Breast epithelium (tissue), 4 donors: ENCODE results near the gene SPEM2. TPM values are rescaled to one million over a fixed set of nuclear protein-coding genes. Genes with fewer than 3 reads are reported as not detected.

Source experiments
- DNase-seq, 2 donors: peaks; one replicate each; pipeline ENCODE4 v3.0.0-alpha.2; 2019; ENCODE audit warnings: low spot score in 2 of 2
- H3K27ac ChIP-seq, 2 donors: fragments of 200-600 bp; sonication (generic) in 1 of 2; one replicate each; pipeline ENCODE4 v1.5.1; 2016 to 2019; ENCODE audit warnings: mild to moderate bottlenecking in 1 of 2
- H3K27me3 ChIP-seq, 2 donors: fragments of 200-600 bp; sonication (generic) in 1 of 2; one replicate each; pipeline versions ENCODE4 v1.5.1 to v1.6.0; 2017 to 2019; ENCODE audit warnings: control low read depth in 1 of 2, mild to moderate bottlenecking in 1 of 2
- H3K36me3 ChIP-seq: fragments of 200-600 bp; one replicate; pipeline ENCODE4 v1.5.1; 2019
- H3K4me1 ChIP-seq, 2 donors: fragments of 200-600 bp; sonication (generic); one replicate each; pipeline ENCODE4 v1.5.1; 2016 to 2019; ENCODE audit warnings: control low read depth in 1 of 2
- H3K4me3 ChIP-seq, 3 donors: fragments of 200-600 bp; sonication (generic); 1 replicate in 2 of 3; 2 replicates in 1 of 3; pipeline ENCODE4 v1.5.1; 2016 to 2019; ENCODE audit warnings: mild to moderate bottlenecking in 3 of 3, moderate library complexity in 2 of 3
- H3K9me3 ChIP-seq, 2 donors: fragments of 200-600 bp; sonication (generic) in 1 of 2; one replicate each; pipeline ENCODE4 v1.5.1; 2016 to 2019; ENCODE audit warnings: control low read depth in 1 of 2
- CTCF ChIP-seq, 3 donors: fragments of 450-650 bp; IDR thresholded peaks; one replicate each; pipeline ENCODE4 v1.5.1; 2016 to 2017; ENCODE audit warnings: antibody characterized with exemption in 3 of 3, mild to moderate bottlenecking in 3 of 3, moderate library complexity in 3 of 3
- POLR2A ChIP-seq: fragments of 450-650 bp; IDR thresholded peaks from one replicate; pipeline ENCODE4 v1.6.1; 2016; ENCODE audit warnings: antibody characterized with exemption, mild to moderate bottlenecking, moderate library complexity
- POLR2AphosphoS5 ChIP-seq, 3 donors: sonication (generic); formaldehyde crosslinking; IDR thresholded peaks; one replicate each; pipeline ENCODE4 v1.6.1; 2017; ENCODE audit warnings: antibody characterized with exemption in 3 of 3
- intact Hi-C: fragments of 100-400 bp; cut with DNase I; formaldehyde crosslinking; loops from one replicate; pipeline ENCODE4 v1.15.1; 2023; ENCODE audit warnings: low total_unique reads
- total RNA-seq, 3 donors: library from RNA; depleted of rRNA; stranded (reverse); fragments of >200 nt; gene quantifications; one replicate each; pipeline ENCODE4 v1.1.0, GENCODE V29; 2016

The SPEM2 gene
- total RNA-seq, 3 donors from 2014 or later: not detected

GRCh38 chr17:7416323-7416722, 9.1 kb upstream of the SPEM2 start:
- no peak overlapping the region for H3K4me3 ChIP-seq
- no peaks in the 10 kb centered on the region for H3K36me3 ChIP-seq
- H3K9me3 ChIP-seq: no peaks in the 10 kb centered on the region
- no peaks in the 10 kb centered on the region for H3K4me1 ChIP-seq
- no peak overlapping the region for H3K27ac ChIP-seq
- H3K27me3 ChIP-seq: no peaks in the 10 kb centered on the region
- DNase-seq: no peak
- intact Hi-C loops: no loop called here
- TF ChIP-seq POLR2A (no peak), POLR2AphosphoS5 (IDR thresholded peaks at IDR 0.05) (no peak), CTCF (IDR thresholded peaks at IDR 0.05) (no peak)

- no peaks in the 10 kb centered on the region for H3K9me3 ChIP-seq
- DNase-seq: no peak
- H3K36me3 ChIP-seq: no peaks in the 10 kb centered on the region
- no peak for TF ChIP-seq POLR2AphosphoS5 (IDR thresholded peaks at IDR 0.05)
- no peak for TF ChIP-seq POLR2A
- no peak for TF ChIP-seq CTCF (IDR thresholded peaks at IDR 0.05)
- H3K4me1 ChIP-seq: no peaks in the 10 kb centered on the region
- no peak overlapping the region for H3K27ac ChIP-seq
- no peak overlapping the region for H3K4me3 ChIP-seq
- H3K27me3 ChIP-seq: no peaks in the 10 kb centered on the region
- intact Hi-C loops: no loop called here
Measured at GRCh38 chr17:7417056-7417655, 8.3 kb upstream of the SPEM2 start.

- intact Hi-C loops: no loop called here
- no peaks in the 10 kb centered on the region for H3K9me3 ChIP-seq
- H3K27me3 ChIP-seq: no peaks in the 10 kb centered on the region
- no peaks in the 10 kb centered on the region for H3K4me1 ChIP-seq
- no peak for DNase-seq
- no peaks in the 10 kb centered on the region for H3K36me3 ChIP-seq
- H3K27ac ChIP-seq: peak overlapping the region in 1 of 2 donors; percentile 32
- H3K4me3 ChIP-seq: no peak overlapping the region
- no peak for TF ChIP-seq POLR2AphosphoS5 (IDR thresholded peaks at IDR 0.05)
- TF ChIP-seq CTCF (IDR thresholded peaks at IDR 0.05): no peak
- TF ChIP-seq POLR2A: no peak
Measured at GRCh38 chr17:7418472-7419152, 6.8 kb upstream of the SPEM2 start.

GRCh38 chr17:7419819-7420610, 5.4 kb upstream of the SPEM2 start, which contains the start of gene SPEM1:
Gene SPEM1 (plus strand): TSS chr17:7420324. CDS start chr17:7420385, 61 bp downstream.
- H3K27ac ChIP-seq: peak within 1 kb of the TSS in 1 of 2 donors; percentile 32
- H3K4me1 ChIP-seq: no peaks in the 10 kb centered on the region
- no peaks in the 10 kb centered on the region for H3K36me3 ChIP-seq
- no peaks in the 10 kb centered on the region for H3K9me3 ChIP-seq
- no peaks in the 10 kb centered on the region for H3K27me3 ChIP-seq
- intact Hi-C loops: no loop called here
- H3K4me3 ChIP-seq: no peak within 1 kb of the TSS
- TF ChIP-seq CTCF (IDR thresholded peaks at IDR 0.05): no peak
- TF ChIP-seq POLR2AphosphoS5 (IDR thresholded peaks at IDR 0.05): no peak
- DNase-seq: no peak

GRCh38 chr17:7421186-7421585, 4.2 kb upstream of the SPEM2 start:
- no peaks in the 10 kb centered on the region for H3K27me3 ChIP-seq
- TF ChIP-seq POLR2A (no peak), POLR2AphosphoS5 (IDR thresholded peaks at IDR 0.05) (no peak), CTCF (IDR thresholded peaks at IDR 0.05) (no peak)
- no peaks in the 10 kb centered on the region for H3K4me1 ChIP-seq
- no peaks in the 10 kb centered on the region for H3K9me3 ChIP-seq
- no peaks in the 10 kb centered on the region for H3K36me3 ChIP-seq
- H3K4me3 ChIP-seq: no peak overlapping the region
- DNase-seq: no peak
- H3K27ac ChIP-seq: no peak overlapping the region
- intact Hi-C loops: no loop called here
